Activated CD8-positive, alpha-beta T cell treated with anti-CD3 and anti-CD28 coated beads for 36 hours (primary cell): Measurements from ENCODE around the gene ADAMTS13. TPM values are rescaled to one million over a fixed set of nuclear protein-coding genes. Genes with fewer than 3 reads are reported as not detected.

Experiments
- ATAC-seq: fragments of 200-7000 bp; cut with Tn5 transposase; one replicate; pipeline ENCODE4 v1.10.0; 2021; ENCODE audit warnings: mild to moderate bottlenecking, moderate library complexity
- CTCF ChIA-PET: fragments of 350-600 bp; sonication (Branson Sonifier 250); formaldehyde crosslinking; loops from one replicate; lab custom pipeline; 2021; ENCODE audit warnings: antibody characterized with exemption; lab: Charles Lee
- POLR2A ChIA-PET: fragments of 350-600 bp; sonication (Branson Sonifier 250); formaldehyde crosslinking; loops from one replicate; lab custom pipeline; 2021; ENCODE audit warnings: antibody characterized with exemption; lab: Charles Lee
- DNase-seq: peaks from one replicate; pipeline ENCODE4 v3.0.0-alpha.2; 2020
- H3K27ac Mint-ChIP-seq: one replicate; pipeline ENCODE4 v1.8.0; 2021; ENCODE audit warnings: mild to moderate bottlenecking, mixed read lengths
- H3K27me3 Mint-ChIP-seq: one replicate; pipeline ENCODE4 v1.8.0; 2021; ENCODE audit warnings: mixed read lengths
- H3K36me3 Mint-ChIP-seq: one replicate; pipeline ENCODE4 v1.8.0; 2021; ENCODE audit warnings: low read depth, mixed read lengths
- H3K4me1 Mint-ChIP-seq: one replicate; pipeline ENCODE4 v1.8.0; 2021; ENCODE audit warnings: low read depth, mixed read lengths
- H3K4me3 Mint-ChIP-seq: one replicate; pipeline ENCODE4 v1.8.0; 2021; ENCODE audit warnings: mild to moderate bottlenecking, moderate library complexity, mixed read lengths
- H3K9me3 Mint-ChIP-seq: one replicate; pipeline ENCODE4 v1.8.0; 2021; ENCODE audit warnings: mixed read lengths
- intact Hi-C: fragments of 100-400 bp; cut with micrococcal nuclease; formaldehyde crosslinking; loops from one replicate; pipeline ENCODE4 v1.10.0; 2022
- total RNA-seq, 2 experiments: library from RNA; stranded (reverse); gene quantifications; one replicate each; pipeline ENCODE4 v1.2.3, GENCODE V29; 2021
- TF ChIP-seq, protein P1 (sequence below): fragments of 200-600 bp; IDR thresholded peaks from one replicate; pipeline ENCODE4 v1.8.0; 2022; ENCODE audit warnings: antibody characterized with exemption, mild to moderate bottlenecking

Gene ADAMTS13
- total RNA-seq, 2 experiments from 2014 or later, result 2.5 to 2.9 TPM

- peak; percentile 25 for DNase-seq
- Mint-ChIP-seq H3K9me3 (no peaks in the 10 kb centered on the region), H3K27ac (no peak overlapping the region), H3K4me1 (peaks cover 2% of the 10 kb centered on the region), H3K27me3 (no peaks in the 10 kb centered on the region), H3K36me3 (peaks cover 1% of the 10 kb centered on the region), H3K4me3 (no peak overlapping the region)
- POLR2A ChIA-PET, result interaction anchor here (0.7 to 1.6 kb wide), 2 partner anchors 10 to 147 kb away, joined by 3 read pairs; no protein-coding TSS in a partner anchor
- TF ChIP-seq, protein P1, sequence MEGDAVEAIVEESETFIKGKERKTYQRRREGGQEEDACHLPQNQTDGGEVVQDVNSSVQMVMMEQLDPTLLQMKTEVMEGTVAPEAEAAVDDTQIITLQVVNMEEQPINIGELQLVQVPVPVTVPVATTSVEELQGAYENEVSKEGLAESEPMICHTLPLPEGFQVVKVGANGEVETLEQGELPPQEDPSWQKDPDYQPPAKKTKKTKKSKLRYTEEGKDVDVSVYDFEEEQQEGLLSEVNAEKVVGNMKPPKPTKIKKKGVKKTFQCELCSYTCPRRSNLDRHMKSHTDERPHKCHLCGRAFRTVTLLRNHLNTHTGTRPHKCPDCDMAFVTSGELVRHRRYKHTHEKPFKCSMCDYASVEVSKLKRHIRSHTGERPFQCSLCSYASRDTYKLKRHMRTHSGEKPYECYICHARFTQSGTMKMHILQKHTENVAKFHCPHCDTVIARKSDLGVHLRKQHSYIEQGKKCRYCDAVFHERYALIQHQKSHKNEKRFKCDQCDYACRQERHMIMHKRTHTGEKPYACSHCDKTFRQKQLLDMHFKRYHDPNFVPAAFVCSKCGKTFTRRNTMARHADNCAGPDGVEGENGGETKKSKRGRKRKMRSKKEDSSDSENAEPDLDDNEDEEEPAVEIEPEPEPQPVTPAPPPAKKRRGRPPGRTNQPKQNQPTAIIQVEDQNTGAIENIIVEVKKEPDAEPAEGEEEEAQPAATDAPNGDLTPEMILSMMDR, result peak; percentile 35
- intact Hi-C loops, result no loop called here
- CTCF ChIA-PET, result interaction anchor here (0.7 kb wide), 1 partner anchor 20 kb away, joined by 3 read pairs; the partner anchor contains the start of gene STKLD1
- ATAC-seq, result no peak
These were observed 25.2 kb upstream of the ADAMTS13 start for GRCh38 chr9:133396952-133397351.

DNA sequence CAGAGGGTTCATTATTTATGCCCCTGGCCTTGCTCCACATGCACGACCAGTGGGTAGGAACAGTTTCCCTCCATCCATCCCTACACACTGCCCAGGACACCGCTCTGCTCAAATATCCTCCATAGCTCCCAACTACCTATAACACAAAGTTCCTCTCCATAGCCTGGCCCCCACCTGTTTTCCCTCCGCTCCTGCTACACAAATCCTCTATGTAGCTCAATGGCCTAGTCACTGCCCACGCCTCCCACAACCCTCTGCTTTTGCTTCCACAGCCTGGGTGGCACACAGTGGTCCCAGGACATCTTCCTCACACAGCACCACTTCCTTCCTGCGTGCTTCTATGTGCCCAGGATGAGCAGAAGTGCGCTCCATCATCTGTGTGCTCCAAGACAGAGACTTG lies 24.8 kb upstream of the ADAMTS13 start:
- H3K9me3 Mint-ChIP-seq, result no peaks in the 10 kb centered on the region
- ATAC-seq (no peak), DNase-seq (no peak)
- TF ChIP-seq, protein P1, result no peak
- H3K4me1 Mint-ChIP-seq, result peaks cover 2% of the 10 kb centered on the region
- H3K4me3 Mint-ChIP-seq, result no peak overlapping the region
- no peaks in the 10 kb centered on the region for H3K27me3 Mint-ChIP-seq
- intact Hi-C loops, result no loop called here
- peaks cover 1% of the 10 kb centered on the region for H3K36me3 Mint-ChIP-seq
- POLR2A ChIA-PET, result interaction anchor here (0.7 to 1.6 kb wide), 2 partner anchors 11 to 147 kb away, joined by 3 read pairs; no protein-coding TSS in a partner anchor
- CTCF ChIA-PET, result no interaction called here
- no peak overlapping the region for H3K27ac Mint-ChIP-seq

DNA sequence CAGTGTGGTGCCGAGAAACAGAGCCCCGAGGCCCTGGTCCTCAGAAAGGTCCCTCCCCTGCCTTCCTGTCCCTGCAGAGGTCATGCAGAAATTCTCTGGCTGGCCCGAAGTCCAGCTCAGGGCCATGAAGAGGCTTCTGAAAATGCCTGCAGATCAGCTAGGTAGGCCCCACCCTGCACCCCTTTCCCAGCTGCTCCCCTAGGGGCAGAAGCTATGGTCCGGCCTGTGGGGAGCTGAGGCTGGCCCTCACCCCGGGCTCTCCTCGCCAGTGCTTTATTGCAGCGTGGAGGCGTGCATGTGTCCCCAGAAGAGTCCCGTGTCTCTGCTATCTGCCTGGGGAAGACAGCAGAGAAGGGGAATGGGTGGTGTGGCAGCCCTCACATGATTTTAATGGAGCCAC lies 24.3 kb upstream of the ADAMTS13 start:
- Mint-ChIP-seq H3K4me1 (peaks cover 2% of the 10 kb centered on the region), H3K36me3 (peaks cover 1% of the 10 kb centered on the region), H3K27ac (no peak overlapping the region), H3K9me3 (no peaks in the 10 kb centered on the region), H3K4me3 (no peak overlapping the region), H3K27me3 (no peaks in the 10 kb centered on the region)
- ATAC-seq (no peak), DNase-seq (no peak)
- intact Hi-C loops, result no loop called here
- TF ChIP-seq, protein P1, result no peak
- CTCF ChIA-PET, result interaction anchor here (0.6 kb wide), 1 partner anchor 204 kb away, joined by 3 read pairs; no protein-coding TSS in a partner anchor
- POLR2A ChIA-PET, result interaction anchor here (0.6 to 1.6 kb wide), 3 partner anchors 11 to 254 kb away, joined by 3 read pairs; no protein-coding TSS in a partner anchor

DNA sequence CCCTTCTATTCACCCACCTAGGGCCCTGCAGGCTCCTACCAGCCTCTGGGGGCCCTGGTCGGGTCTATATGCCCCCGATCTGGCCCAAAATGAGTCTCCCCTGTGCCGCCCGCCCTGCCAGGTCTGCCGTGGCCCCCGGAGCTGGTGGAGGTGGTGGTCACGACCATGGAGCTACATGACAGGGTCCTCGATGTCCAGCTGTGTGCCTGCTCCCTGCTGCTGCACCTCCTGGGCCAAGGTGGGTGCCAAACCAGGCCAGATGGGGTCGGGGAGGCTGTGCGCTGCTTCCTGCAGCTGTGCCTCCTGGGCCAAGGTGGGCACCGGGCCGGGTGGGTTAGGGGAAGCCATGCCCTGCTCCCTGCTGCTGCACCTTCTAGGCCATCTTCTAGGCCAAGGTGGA lies 21.9 kb upstream of the ADAMTS13 start:
- ChIA-PET POLR2A (interaction anchor here (0.9 to 1.4 kb wide), 4 partner anchors 15 to 54 kb away, joined by 3 read pairs; no protein-coding TSS in a partner anchor), CTCF (interaction anchor here (1.1 kb wide), 1 partner anchor 70 kb away, joined by 3 read pairs; no protein-coding TSS in a partner anchor)
- no peaks in the 10 kb centered on the region for H3K9me3 Mint-ChIP-seq
- no peak overlapping the region for H3K27ac Mint-ChIP-seq
- H3K27me3 Mint-ChIP-seq, result no peaks in the 10 kb centered on the region
- peaks cover 7% of the 10 kb centered on the region for H3K4me1 Mint-ChIP-seq
- ATAC-seq (no peak), DNase-seq (no peak)
- H3K36me3 Mint-ChIP-seq, result peaks cover 6% of the 10 kb centered on the region
- intact Hi-C loops, result loop anchor here (10.0 kb wide), 1 partner anchor 215 kb away; no protein-coding TSS in a partner anchor
- TF ChIP-seq, protein P1, result no peak
- H3K4me3 Mint-ChIP-seq, result no peak overlapping the region

GRCh38 chr9:133401588-133401987 lies 20.6 kb upstream of the ADAMTS13 start:
- intact Hi-C loops, result loop anchor here (10.0 kb wide), 1 partner anchor 217 kb away; no protein-coding TSS in a partner anchor
- H3K36me3 Mint-ChIP-seq, result peaks cover 18% of the 10 kb centered on the region
- H3K4me1 Mint-ChIP-seq, result peaks cover 7% of the 10 kb centered on the region
- no peak overlapping the region for H3K4me3 Mint-ChIP-seq
- no peak for ATAC-seq
- POLR2A ChIA-PET, result interaction anchor here (1.1 to 1.6 kb wide), 4 partner anchors 12 to 29 kb away, joined by 3 to 7 read pairs (median 3); no protein-coding TSS in a partner anchor
- H3K27me3 Mint-ChIP-seq, result no peaks in the 10 kb centered on the region
- TF ChIP-seq, protein P1, result no peak
- no peak overlapping the region for H3K27ac Mint-ChIP-seq
- CTCF ChIA-PET, result no interaction called here
- H3K9me3 Mint-ChIP-seq, result no peaks in the 10 kb centered on the region
- DNase-seq, result no peak
